Muscle of leg (tissue), 11 donors: ENCODE measurements around the gene SFXN4. TPM values are rescaled to one million over a fixed set of nuclear protein-coding genes. Genes with fewer than 3 reads are reported as not detected.
"Not testable (repeated sequence)": the region's sequence is repeated elsewhere in the genome, so short reads cannot be mapped to it uniquely, and the experiment has no call there.

ENCODE experiments used
- DNase-seq: peaks from one replicate; pipeline ENCODE4 v3.0.0; 2013
- H3K27ac ChIP-seq: one replicate; pipeline ENCODE4 v1.5.1; 2013; ENCODE audit warnings: mild to moderate bottlenecking, low read length, control low read depth
- H3K27me3 ChIP-seq: one replicate; pipeline ENCODE4 v1.6.1; 2013; ENCODE audit warnings: low read length; ENCODE audit not compliant: control insufficient read depth, insufficient read depth
- H3K36me3 ChIP-seq: one replicate; pipeline ENCODE4 v1.6.1; 2013; ENCODE audit warnings: low read length; ENCODE audit not compliant: control insufficient read depth, insufficient read depth
- H3K4me1 ChIP-seq: one replicate; pipeline ENCODE4 v1.6.1; 2013; ENCODE audit warnings: low read length; ENCODE audit not compliant: control insufficient read depth, insufficient read depth
- H3K4me3 ChIP-seq: one replicate; pipeline ENCODE4 v1.5.1; 2013; ENCODE audit warnings: low read length, control low read depth
- H3K9me3 ChIP-seq: replicated peaks from 2 replicates; pipeline ENCODE4 v1.6.1; 2013; ENCODE audit warnings: low read depth, low read length; ENCODE audit not compliant: control insufficient read depth
- WGBS: methylation state at CpG from one replicate; pipeline ENCODE4 v1.1.5; 2013; ENCODE audit warnings: missing lambda C conversion rate; ENCODE audit not compliant: insufficient coverage; 5-methylcytosine and 5-hydroxymethylcytosine counted together
- polyA plus RNA-seq, 8 donors: library from polyadenylated mRNA; unstranded; fragments of 120-200 nt; gene quantifications; one replicate each; pipeline versions ENCODE4 v1.2.1 to v1.2.3, GENCODE V29; 2013; ENCODE audit warnings: inconsistent platforms in 1 of 8, low replicate concordance in 1 of 8; ENCODE audit not compliant: insufficient read length in 8 of 8, insufficient read depth in 1 of 8
- total RNA-seq: library from RNA; stranded (reverse); fragments of 120-200 nt; gene quantifications from one replicate; pipeline ENCODE4 v1.2.4, GENCODE V29; 2013

SFXN4 gene
- total and polyA plus RNA-seq, 9 donors = 18.6 to 29.7 (median 20.5) TPM

DNA sequence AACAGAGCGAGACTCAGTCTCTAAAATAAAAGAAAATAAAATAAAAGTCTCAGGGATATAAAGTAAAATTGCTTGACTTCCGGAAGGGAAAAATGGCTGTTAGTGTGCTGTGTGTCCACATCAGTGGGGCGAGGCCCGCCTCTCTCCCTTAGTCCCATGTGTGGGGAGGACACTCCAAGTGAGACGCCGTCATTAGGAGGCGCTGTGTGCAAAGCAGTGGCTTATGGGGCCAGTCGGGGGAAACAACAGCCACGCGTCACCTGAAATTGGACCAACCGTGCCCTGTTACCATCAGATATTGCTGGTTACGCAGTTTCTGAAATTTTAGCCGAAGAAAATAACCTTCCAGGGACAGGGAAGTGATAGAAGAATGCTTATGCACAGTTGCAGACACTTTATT, 15.8 kb downstream of the SFXN4 start:
- no peak for DNase-seq
- H3K27ac ChIP-seq = no peak overlapping the region
- peaks cover 60% of the 10 kb centered on the region for H3K36me3 ChIP-seq
- no peaks in the 10 kb centered on the region for H3K9me3 ChIP-seq
- H3K4me3 ChIP-seq = no peak overlapping the region
- no peaks in the 10 kb centered on the region for H3K27me3 ChIP-seq
- no peaks in the 10 kb centered on the region for H3K4me1 ChIP-seq
- WGBS = 79% methylated on average over 10 of the region's 13 CpGs

DNA sequence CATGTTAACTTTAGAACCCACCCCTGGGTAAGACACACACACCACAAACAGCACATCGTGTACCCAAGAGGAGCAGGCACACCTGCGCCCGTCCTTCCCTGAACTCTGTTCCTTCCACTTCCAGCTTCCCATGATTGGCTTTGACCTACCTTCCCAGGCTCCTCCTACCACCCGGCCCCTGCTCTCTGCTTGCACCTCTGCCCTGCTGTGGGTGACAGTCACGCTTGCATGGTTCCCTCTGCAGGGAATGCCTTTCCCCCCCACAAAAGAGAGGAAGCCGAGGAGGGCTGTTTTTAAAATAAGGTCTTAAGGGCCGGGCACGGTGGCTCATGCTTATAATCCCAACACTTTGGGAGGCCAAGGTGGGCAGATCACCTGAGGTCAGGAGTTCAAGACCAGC, 16.4 kb downstream of the SFXN4 start:
- no peak overlapping the region for H3K4me3 ChIP-seq
- H3K9me3 ChIP-seq = no peaks in the 10 kb centered on the region
- H3K36me3 ChIP-seq = peaks cover 55% of the 10 kb centered on the region
- no peak for DNase-seq
- no peaks in the 10 kb centered on the region for H3K4me1 ChIP-seq
- no peaks in the 10 kb centered on the region for H3K27me3 ChIP-seq
- 91% methylated on average over 5 of the region's 8 CpGs for WGBS
- H3K27ac ChIP-seq = no peak overlapping the region

DNA sequence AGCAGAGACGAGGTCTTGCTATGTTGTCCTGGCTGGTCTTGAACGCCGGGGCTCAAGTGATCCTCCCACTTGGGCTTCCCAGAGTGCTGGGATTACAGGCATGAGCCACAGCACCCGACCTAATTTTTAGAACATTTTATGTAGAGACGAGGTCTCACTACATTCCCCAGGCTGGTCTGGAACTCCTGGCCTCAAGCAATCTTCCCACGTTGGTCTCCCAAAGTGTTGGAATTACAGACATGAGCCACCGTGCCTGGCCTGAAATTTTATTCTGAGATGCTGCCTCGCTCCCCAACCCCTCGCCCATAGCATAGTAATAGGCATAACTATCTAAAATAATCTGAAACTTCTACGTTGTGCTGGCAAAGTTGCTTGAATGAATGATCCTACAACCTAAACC, 21.9 kb downstream of the SFXN4 start:
- Histone ChIP-seq H3K4me1 (no peaks in the 10 kb centered on the region), H3K27me3 (no peaks in the 10 kb centered on the region), H3K36me3 (peaks cover 38% of the 10 kb centered on the region), H3K9me3 (no peaks in the 10 kb centered on the region), H3K27ac (no peak overlapping the region), H3K4me3 (no peak overlapping the region)
- DNase-seq = no peak
- WGBS = 75% methylated on average over 4 of the region's 10 CpGs

DNA sequence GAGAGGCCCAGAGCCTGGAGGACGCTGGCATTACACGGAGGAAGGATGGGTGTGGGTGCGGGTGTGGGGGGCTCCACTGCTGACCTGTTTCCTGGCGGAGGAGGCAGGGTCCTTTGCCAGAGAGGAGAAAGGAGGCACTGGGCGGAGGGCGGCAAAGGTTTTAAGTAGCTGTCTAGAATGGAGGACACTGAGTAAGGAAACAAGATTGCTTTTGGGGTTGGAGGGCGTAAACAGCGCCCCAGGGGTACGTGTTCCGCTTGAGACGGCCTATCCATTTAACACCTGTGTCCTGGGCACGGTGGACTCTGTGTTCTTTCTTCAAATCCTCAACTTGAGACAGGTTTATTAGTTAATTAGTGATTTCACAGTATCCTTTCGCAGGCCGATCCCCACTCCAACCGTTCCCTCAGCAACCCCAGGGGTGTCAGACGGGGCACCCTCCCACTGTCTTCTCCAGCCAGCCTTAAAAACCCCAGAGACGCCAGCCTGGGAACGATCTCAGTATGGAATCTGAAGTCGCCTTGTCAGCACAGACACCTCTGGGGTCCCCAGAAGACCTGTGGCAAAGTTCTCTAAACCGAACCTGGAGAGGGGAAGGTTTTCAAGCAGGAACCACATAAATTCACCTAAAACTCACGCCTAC, 24.8 kb downstream of the SFXN4 start:
- no peak for DNase-seq
- no peaks in the 10 kb centered on the region for H3K4me1 ChIP-seq
- peaks cover 22% of the 10 kb centered on the region for H3K36me3 ChIP-seq
- 80% methylated on average over 8 of the region's 21 CpGs for WGBS
- H3K4me3 ChIP-seq = no peak overlapping the region
- H3K9me3 ChIP-seq = no peaks in the 10 kb centered on the region
- no peaks in the 10 kb centered on the region for H3K27me3 ChIP-seq
- no peak overlapping the region for H3K27ac ChIP-seq

DNA sequence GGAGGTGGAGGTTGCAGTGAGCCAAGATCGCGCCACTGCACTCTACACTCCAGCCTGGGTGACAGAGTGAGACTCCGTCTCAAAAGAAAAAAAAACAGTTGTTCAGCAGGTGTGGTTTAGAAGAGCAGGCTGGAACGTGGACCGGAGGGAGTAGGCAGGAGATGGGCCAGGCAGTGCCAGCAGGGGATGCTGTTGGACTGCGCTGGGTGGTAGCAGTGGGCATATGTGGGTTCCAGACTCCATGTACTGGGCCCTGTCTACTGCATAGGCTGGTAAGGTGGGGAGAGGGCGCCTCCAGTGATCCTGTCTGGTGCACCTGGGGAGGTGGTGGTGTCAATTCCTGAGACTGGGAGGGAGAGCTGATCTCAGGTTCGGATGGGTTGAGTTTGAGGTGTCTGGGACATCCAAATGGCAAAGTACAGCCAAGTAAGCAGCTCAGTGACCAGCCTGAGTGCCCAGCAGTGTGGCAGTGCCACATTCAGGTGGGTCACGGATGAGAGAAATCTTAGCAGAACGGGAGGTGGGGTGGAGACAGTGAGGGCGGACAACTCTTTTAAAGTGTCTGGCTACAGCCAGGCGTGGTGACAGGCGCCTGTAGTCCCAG, 25.9 kb downstream of the SFXN4 start:
- WGBS = 76% methylated on average over 13 of the region's 13 CpGs
- no peak overlapping the region for H3K4me3 ChIP-seq
- no peaks in the 10 kb centered on the region for H3K27me3 ChIP-seq
- peaks cover 23% of the 10 kb centered on the region for H3K36me3 ChIP-seq
- H3K4me1 ChIP-seq = no peaks in the 10 kb centered on the region
- H3K9me3 ChIP-seq = no peaks in the 10 kb centered on the region
- DNase-seq = no peak
- no peak overlapping the region for H3K27ac ChIP-seq

DNA sequence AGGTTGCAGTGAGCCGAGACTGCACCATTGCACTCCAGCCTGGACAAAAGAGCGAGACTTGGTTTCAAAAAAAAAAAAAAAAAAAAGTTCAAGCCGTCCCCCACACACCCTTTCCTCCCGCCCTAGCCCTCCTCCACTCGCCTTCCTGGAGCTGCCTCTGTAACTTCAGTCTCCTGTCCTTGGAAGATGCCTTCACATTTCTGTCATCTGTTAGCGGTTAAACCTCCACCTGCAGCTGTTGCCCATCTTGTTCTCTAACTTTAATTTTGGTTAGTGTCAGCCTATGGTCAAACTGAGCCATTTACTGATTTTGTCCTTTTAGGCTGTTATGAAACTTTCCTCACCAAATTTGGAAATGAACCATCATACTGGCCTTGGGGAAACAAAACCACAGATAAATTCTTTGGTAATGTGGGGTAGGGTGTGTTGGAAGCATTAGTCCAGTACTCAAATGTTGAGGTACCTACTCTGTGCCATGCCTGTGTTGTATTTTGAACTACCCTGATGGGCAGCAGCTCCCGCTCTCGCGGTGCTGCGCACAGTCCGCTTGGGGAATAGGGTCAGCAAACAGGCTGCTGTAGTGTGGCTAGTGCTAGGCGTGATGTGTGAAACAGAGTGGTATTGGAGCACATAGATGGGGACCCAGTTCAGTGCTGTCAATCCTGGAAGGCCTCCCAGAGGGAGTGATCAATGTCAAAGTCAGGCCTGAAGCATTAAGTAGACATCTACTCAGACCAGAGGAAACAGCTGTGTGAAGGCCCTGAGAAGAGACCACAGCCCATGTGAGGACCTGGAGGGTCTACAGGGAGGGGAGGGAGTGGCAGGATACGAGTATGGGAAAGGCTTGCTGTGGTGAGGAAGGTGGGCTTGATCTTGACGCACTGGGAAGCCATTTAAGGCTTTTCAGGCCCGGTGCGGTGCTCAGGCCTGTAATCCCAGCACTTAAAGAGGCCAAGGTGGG, 26.9 kb downstream of the SFXN4 start:
- Histone ChIP-seq H3K9me3 (no peaks in the 10 kb centered on the region), H3K27ac (no peak overlapping the region), H3K4me3 (no peak overlapping the region), H3K36me3 (peaks cover 30% of the 10 kb centered on the region), H3K27me3 (no peaks in the 10 kb centered on the region), H3K4me1 (no peaks in the 10 kb centered on the region)
- WGBS = 82% methylated on average over 10 of the region's 16 CpGs
- DNase-seq = no peak

DNA sequence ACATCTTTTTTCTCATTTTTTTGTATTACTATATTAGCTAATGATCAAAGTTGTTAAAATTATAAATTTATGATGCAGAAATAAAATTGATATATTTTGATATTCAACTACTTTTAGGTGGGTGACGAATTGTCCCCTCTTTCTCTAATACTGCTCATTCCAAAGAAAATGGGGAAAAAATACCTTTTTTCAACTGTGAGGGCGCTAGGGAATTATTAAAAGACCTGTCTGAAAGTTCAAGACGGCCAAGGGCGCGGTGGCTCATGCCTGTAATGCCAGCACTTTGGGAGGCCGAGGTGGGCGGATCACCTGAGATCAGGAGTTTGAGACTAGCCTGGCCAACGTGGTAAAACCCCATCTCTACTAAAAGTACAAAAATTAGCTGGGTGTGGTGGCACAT, 27.6 kb downstream of the SFXN4 start:
- peaks cover 34% of the 10 kb centered on the region for H3K36me3 ChIP-seq
- WGBS = 66% methylated on average over 3 of the region's 8 CpGs
- not testable (repeated sequence) for H3K9me3 ChIP-seq

DNA sequence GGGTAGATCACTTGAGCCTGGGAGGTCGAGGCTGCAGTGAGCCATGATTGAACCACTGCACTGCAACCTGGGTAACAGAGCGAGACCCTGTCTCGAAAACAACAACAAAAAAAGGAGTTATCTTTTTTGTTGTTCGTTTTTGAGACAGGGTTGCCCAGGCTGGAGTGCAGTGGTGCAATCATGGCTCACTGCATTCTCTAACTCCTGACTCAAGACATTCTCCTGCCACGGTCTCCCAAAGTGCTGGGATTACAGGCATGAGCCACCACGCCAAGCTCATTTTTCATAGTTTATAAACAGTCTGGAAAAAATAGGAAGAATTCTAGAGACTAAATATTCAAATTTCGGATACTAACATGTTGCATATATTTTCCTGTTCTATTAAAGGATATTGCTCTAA, 29.4 kb downstream of the SFXN4 start:
- Histone ChIP-seq H3K4me3 (no peak overlapping the region), H3K27me3 (no peaks in the 10 kb centered on the region), H3K9me3 (no peaks in the 10 kb centered on the region), H3K27ac (no peak overlapping the region), H3K36me3 (peaks cover 43% of the 10 kb centered on the region), H3K4me1 (no peaks in the 10 kb centered on the region)
- WGBS = 88% methylated on average over 3 of the region's 7 CpGs
- DNase-seq = no peak

More for the DNA sequence above, 27.6 kb downstream of the SFXN4 start:
- H3K4me3 ChIP-seq, H3K27me3 ChIP-seq, H3K4me1 ChIP-seq, DNase-seq, H3K27ac ChIP-seq: not testable (repeated sequence)

DNA sequence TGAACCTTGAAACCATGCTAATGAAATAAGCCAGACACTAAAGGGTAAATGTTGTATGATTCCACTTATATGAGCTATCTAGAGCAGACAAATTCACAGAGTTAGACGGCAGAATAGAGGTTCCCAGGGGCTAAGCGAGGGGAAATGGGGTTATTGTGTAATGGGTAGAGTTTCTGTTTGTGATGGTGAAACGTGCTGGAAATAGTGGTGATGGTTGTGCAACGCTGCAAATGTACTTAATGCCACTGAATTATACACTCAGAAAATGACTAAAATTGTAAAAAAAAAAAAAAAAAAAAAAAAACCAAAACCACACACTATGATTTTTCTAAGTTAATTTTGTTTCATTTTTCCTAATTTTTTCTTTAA, 30.0 kb downstream of the SFXN4 start:
- DNase-seq = peak; percentile 42
- Histone ChIP-seq H3K4me3 (no peak overlapping the region), H3K4me1 (no peaks in the 10 kb centered on the region), H3K9me3 (no peaks in the 10 kb centered on the region), H3K36me3 (peaks cover 40% of the 10 kb centered on the region), H3K27me3 (no peaks in the 10 kb centered on the region), H3K27ac (no peak overlapping the region)
- WGBS = no CpG with 5 or more reads among the region's 4 CpGs

DNA sequence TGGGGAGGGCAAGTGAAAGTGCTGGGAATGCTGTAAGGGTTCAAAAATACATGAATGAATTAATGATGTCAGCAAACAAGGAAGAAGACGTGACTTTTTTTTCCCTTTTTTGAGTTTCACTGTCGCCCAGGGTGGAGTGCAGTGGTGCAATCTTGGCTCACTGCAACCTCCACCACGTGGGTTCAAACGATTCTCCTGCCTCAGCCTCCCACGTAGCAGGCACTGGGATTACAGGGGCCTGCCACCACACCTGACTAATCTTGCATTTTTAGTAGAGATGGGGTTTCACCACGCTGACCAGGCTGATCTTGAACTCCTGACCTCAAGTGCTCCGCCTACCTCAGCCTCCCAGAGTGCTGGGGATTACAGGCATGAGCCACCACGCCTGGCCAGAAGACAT, 31.6 kb downstream of the SFXN4 start:
- no peak for DNase-seq
- H3K36me3 ChIP-seq = peaks cover 46% of the 10 kb centered on the region
- H3K9me3 ChIP-seq = no peaks in the 10 kb centered on the region
- no peaks in the 10 kb centered on the region for H3K27me3 ChIP-seq
- 68% methylated on average over 3 of the region's 8 CpGs for WGBS
- no peaks in the 10 kb centered on the region for H3K4me1 ChIP-seq
- H3K27ac ChIP-seq = no peak overlapping the region
- H3K4me3 ChIP-seq = no peak overlapping the region
